Measurements from ENCODE around the gene AQP1. TPM values are rescaled to one million over a fixed set of nuclear protein-coding genes. Genes with fewer than 3 reads are reported as not detected.

The AQP1 gene
- total and polyA plus RNA-seq, 10 of the 15 experiments (the other 5 are each of a cell fraction or from before 2014, with no cell fraction given) = 0.03 to 0.64 TPM; not detected in 8

GRCh38 chr7:30934732-30935568, 23.3 kb downstream of the AQP1 start:
- no peaks in the 10 kb centered on the region for H3K4me1 ChIP-seq (ENCODE audit: control insufficient read depth, insufficient read depth, low read length)
- intact Hi-C loops (cut with micrococcal nuclease; ENCODE audit: unreplicated experiment) (loop anchor here (5.0 kb wide), 1 partner anchor 187 kb away; no protein-coding TSS in a partner anchor), in situ Hi-C loops (cut with MboI) (no loop called here)
- H3K4me3 ChIP-seq = no peak overlapping the region
- H3K36me3 ChIP-seq (ENCODE audit: control insufficient read depth in 2 of 2, insufficient read depth in 2 of 2, low read length in 1 of 2) = no peaks in the 10 kb centered on the region
- ChIA-PET POLR2A (interaction anchor here (0.6 kb wide), 1 partner anchor 246 kb away, joined by 3 read pairs; no protein-coding TSS in a partner anchor), RAD21 (ENCODE audit: unreplicated experiment) (no interaction called here), CTCF (interaction anchor here (0.8 to 7.2 kb wide), 4 partner anchors 39 to 195 kb away, joined by 3 to 159 read pairs (median 6); no protein-coding TSS in a partner anchor), SMC1A (ENCODE audit: uncharacterized antibody, unreplicated experiment) (interaction anchor here (1.1 to 1.7 kb wide), 2 partner anchors 10 to 44 kb away, joined by 3 to 4 read pairs; no protein-coding TSS in a partner anchor)
- FAIRE-seq (no peak), ATAC-seq (no peak), DNase-seq (ENCODE audit: low read depth, low spot score) (no peak)
- no peak overlapping the region for H3K27ac ChIP-seq (ENCODE audit: control insufficient read depth, insufficient read depth)
- H3K79me2 ChIP-seq (ENCODE audit: control insufficient read depth, insufficient read depth, low read length) = no peaks in the 10 kb centered on the region
- H3K9me3 ChIP-seq (replicated peaks; ENCODE audit: control insufficient read depth, insufficient read depth, low read length) = no peaks in the 10 kb centered on the region
- H3K27me3 ChIP-seq (replicated peaks in 1 of 2; ENCODE audit: control insufficient read depth in 2 of 2, insufficient read depth in 2 of 2, low read length in 1 of 2) = peaks cover 0 to 6% of the 10 kb centered on the region in 2 experiments; a peak in 3 of 4 replicates
- BruUV-seq (replicated peaks) = no TSS peak
- no peak overlapping the region for H3K9ac ChIP-seq (ENCODE audit: control insufficient read depth, insufficient read depth, low read length)
- no peaks in the 10 kb centered on the region for H4K20me1 ChIP-seq (ENCODE audit: control insufficient read depth, insufficient read depth)
- H3K4me2 ChIP-seq (ENCODE audit: control insufficient read depth, insufficient read depth) = no peak overlapping the region
- no peak overlapping the region for H2AFZ ChIP-seq (ENCODE audit: control insufficient read depth, low read depth, low read length)
- 27% methylated on average over 6 of the region's 6 CpGs for whole genome bisulfite sequencing (ENCODE audit: insufficient coverage, insufficient replicate concordance, low lambda C conversion rate, missing lambda C conversion rate)
- TF ChIP-seq IKZF1 (conservative IDR thresholded peaks at IDR 0.05) (no peak), CUX1 (IDR thresholded peaks at IDR 0.05; ENCODE audit: insufficient replicate concordance, low read depth, low read length) (no peak), POLR2AphosphoS5 (IDR thresholded peaks at IDR 0.05; ENCODE audit: low read length) (no peak), CEBPB (IDR thresholded peaks at IDR 0.05; ENCODE audit: borderline replicate concordance in 1 of 2, low read depth in 2 of 2, low read length in 2 of 2) (no peak), ZBTB11 (CRISPR knock-in tag; IDR thresholded peaks at IDR 0.05) (no peak), SP1 (IDR thresholded peaks at IDR 0.05; ENCODE audit: low read depth, low read length) (no peak), BCL3 (IDR thresholded peaks at IDR 0.05; ENCODE audit: borderline replicate concordance, insufficient read depth, low read depth, low read length, poor library complexity, severe bottlenecking) (no peak), ZNF207 (IDR thresholded peaks at IDR 0.05; ENCODE audit: borderline replicate concordance) (no peak), RAD51 (IDR thresholded peaks at IDR 0.05) (no peak), NR2F1 (conservative IDR thresholded peaks at IDR 0.05) (no peak), SREBF1 (IDR thresholded peaks at IDR 0.05; ENCODE audit: low read length) (no peak)
